HG03378 (cell line): ENCODE results near the gene GRID2.

ENCODE experiments used
- ATAC-seq: cut with Tn5 transposase; IDR thresholded peaks from one replicate; pipeline ENCODE4 v1.9.1; 2021; ENCODE audit warnings: mild to moderate bottlenecking, moderate library complexity; ENCODE audit not compliant: unreplicated experiment

Gene GRID2

DNA sequence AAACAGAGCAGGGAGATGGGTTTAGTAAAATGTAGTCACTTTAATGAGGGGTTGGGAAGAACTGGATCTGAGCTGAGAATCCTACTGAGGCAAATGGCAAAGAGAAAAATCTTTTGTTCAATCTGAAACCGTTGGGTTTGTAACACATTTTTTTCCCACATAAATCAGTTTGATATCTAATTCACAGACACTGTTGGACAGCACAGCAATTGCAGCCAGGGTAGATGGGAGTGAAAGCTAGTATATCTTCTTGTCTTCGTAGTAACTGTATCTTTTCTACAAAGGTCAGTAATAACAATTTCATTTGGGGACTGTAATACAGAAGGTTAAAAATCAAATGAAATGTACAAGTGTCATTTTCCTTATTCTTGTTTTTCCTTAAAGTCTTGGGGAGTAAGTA lies 875.3 kb downstream of the GRID2 start:
- no peak for ATAC-seq

DNA sequence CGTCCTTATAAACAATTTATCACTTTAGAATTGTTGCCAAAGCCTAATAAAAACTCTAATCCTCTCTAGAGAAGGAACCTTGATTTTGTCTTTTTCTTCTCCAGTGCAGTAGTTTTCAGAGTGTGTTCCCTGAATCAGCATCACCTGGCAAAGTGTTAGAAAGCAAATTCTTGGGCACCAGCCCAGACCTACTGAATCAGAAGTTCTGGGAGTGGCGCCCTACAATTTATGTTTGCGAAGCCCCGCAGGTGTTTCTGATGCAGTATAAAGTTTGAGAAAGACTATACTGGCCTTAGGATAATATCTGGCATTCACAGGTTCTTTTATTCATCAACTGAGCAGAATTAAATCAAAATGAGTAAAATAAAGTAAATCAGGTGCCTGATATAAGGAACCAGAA lies 879.0 kb downstream of the GRID2 start:
- ATAC-seq = no peak

DNA sequence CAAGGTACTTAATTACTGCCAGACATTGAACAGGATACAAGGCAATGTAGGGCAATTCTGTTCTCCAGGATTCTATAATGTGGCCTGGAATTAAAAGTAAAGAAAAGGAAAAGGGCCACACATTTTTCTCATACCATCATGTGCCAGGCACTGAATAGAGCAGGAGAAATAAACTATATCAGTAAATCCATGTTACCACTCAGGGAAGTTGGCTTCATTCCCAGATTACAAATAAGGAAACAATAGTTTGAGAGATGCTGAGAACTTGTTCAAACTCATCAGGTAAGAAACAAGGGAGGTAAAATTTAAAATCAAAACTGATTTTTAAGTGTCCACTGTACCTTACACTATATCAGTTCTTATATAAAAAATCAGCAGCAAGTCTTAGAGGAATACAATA lies 879.8 kb downstream of the GRID2 start:
- no peak for ATAC-seq

DNA sequence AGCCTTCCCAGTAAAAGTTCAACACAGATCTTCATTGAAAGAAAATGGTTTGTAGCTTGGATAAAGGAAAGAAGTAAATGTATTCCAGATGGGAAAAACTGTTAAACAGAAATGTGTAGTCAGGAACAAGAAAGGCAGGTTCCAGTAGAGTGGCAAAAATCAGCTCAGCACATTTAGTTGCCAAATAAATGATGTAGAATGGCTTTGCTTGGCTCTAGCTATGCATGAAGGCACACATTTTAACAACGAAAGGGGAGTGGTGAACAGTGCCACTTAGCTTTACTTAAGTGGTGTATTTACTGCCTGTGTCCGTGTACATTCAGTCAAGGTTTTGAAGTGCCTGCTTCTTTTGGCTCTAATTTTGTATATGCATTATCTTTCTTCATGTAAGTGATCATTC lies 880.3 kb downstream of the GRID2 start:
- no peak for ATAC-seq

DNA sequence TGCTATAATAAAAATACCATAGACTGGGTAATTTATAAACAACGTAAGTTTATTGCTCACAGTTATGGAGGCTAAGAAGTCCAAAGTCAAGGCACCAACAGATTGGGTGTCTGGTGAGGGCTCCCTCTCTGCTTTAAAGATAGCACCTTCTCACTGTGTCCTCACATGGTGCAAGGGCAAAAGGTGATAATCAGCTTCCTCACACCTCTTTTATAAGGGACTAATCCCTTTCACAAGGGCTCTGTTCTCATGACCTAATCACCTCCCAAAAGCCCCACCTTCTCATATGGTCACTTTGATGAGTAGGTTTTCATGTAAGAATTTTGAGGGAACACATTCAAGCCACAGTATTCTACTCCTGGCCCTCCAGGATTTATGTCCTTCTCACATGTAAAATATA lies 883.1 kb downstream of the GRID2 start:
- ATAC-seq = no peak

DNA sequence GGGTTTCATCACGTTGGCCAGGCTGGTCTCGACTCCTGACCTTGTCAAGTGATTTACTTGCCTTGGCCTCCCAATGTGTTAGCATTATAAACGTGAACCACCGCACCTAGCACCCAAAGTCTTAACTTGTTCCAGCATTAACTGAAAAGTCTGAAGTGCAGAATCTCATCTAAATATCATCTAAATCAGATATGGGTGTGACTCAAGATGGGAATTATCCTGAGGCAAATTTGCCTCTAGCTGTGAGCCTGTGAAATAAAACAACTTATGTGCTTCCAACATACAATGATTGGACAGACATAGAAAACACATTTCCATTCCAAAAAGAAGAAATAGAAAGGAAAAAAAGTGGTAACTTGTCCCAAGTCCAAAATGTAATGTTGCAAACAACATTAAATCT lies 883.7 kb downstream of the GRID2 start:
- ATAC-seq = no peak

DNA sequence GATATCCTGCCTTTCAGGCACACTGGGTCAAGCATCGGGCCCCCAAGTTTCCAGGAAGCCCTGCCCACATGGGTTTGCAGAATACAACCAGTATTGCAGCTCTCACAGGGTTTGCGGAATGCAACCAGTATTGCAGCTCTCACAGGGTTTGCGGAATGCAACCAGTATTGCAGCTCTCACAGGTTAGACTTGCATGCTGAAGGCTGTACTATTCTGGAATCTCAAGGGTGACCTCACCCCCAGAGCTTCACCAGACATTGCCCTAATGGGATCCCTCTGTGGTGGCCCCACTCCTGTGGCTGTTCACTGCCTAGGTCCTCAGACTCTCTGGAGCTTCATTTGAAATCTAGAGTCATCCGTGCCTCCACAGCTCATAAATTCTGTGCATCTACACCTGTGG lies 884.1 kb downstream of the GRID2 start:
- ATAC-seq = no peak

DNA sequence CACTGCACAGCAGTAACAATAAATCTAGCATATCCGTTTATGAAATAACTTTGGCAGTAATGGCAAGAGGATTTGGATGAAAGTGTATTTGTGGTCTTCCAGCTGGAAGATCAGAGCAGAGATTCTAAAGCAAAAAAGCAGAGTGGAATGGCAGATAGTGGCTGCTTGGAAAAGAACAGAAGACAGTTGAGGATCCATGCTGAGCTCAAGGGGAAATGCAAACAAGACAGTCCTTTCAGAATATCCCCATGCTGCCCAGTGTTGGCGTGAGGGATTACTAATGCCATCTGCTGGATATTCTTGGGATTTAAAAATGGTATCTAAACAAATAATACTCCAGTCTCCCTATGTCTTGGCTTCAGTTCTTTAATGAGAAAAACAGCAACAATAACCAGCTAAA lies 895.7 kb downstream of the GRID2 start:
- no peak for ATAC-seq

DNA sequence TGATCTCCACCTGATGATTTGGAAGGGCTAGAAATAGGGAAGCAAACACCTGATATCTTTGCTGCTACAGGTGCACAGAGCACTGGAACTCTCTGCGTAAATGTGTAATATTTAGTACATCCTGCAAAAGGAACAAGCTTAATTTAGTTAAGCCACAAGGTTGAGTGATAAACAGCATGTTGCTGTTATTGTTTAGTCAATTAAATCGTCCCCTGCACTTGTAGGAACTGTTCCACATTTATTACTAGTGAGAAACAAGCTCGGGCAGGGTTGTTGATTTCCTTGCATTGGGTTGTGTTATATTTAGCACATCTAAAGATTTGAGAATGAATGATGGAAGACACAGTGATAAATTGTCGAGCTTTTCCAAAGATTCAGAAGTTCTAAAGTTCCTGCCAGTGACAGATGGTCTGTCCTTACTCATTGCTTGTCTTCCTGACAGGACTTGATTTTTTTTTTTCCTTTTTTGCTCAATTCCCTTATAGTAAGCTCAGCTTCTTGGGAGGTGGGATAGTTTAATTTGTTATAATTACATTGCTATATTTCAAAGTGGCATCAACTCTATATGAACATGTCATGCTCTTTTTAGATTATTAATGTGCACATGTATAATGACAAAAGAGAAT lies 897.8 kb downstream of the GRID2 start:
- ATAC-seq = no peak

DNA sequence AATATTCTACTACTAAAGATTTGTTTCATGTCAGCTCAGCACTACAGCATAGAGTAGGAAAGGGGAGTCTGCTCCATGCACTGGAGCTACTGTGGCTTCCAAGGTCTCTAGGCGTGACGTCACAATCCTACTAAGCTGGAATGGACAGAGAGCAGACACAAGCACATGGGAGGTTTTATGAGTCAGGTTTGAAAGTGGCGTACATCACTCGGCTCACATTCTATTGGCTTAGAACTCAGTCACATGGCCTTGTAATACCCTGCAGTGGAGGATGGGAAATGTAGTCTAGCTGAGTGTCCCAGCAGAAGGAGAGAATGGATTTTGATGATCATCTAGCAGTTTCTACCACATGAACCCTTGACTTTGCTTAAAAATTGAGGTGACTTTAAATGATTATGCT lies 899.9 kb downstream of the GRID2 start:
- ATAC-seq = no peak

DNA sequence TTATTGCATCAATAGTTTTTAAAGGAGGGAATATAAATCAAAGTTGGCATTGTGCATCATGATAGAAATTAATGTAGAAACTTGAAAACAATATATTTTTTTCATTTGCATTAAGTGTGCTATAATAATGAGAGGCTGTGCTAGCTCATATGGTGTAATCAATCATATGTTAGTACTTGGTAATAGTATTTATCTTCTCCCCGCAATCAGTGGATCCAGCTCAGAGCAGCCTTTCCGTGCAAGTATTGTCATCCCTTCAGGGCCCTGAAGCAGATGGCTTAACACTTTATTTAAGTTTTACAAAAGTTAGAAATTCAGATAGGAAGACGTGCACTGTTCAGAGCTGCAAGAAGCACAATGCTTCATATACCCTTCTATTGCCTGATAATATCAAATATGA lies 908.5 kb downstream of the GRID2 start:
- ATAC-seq = no peak

DNA sequence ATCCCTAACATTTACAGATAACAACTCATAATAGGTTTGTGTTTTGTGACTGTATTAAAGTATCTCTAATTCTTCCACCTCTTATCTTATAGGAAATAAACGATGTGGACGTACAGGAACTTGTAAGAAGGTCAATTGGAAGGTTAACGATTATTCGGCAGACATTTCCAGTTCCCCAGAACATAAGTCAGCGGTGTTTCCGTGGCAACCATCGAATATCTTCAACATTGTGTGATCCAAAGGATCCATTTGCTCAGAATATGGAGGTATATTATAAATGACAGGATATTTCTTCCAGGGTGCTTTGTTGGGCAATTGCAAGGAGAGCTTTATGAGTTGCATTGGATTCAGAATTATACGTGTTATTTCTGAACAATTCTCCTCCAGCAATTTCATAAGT lies 912.9 kb downstream of the GRID2 start:
- ATAC-seq = no peak

DNA sequence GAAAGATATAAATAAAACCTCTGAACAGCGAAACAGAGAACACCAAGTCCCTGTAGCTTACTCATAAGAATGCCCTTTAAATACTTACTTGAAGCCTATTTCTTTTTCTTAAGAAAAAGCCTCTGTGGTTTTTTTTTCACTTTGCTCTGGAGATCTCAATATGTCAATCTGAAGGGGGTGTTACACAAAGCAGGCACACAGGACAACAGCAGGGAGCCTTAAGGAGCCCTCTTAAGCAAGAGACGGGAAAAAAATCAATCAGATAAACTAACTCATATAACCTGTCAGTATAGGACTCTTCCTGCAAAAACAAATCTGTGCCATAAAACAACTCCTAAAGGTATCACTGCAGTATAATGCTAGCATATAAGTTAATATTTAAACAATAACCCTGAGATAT lies 913.7 kb downstream of the GRID2 start:
- ATAC-seq = no peak

DNA sequence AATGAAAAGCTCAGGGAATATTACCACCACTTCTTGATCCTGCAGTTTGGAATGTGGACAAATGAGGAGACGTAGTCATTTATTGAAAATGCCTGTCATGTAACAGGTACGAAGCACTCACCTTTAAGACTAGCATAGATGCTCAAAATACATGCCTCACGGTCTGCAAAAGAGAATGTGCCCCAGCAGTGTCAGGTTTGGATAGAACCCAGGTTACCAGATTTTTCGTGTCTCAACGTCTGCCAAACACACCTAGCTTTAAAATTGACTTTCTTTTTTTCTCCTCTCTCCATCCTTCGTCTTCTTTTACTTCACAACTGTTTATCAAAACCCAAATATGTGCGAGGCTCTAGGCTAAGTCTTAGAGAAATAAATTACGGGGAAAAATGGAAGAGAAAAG lies 918.0 kb downstream of the GRID2 start:
- ATAC-seq = no peak

DNA sequence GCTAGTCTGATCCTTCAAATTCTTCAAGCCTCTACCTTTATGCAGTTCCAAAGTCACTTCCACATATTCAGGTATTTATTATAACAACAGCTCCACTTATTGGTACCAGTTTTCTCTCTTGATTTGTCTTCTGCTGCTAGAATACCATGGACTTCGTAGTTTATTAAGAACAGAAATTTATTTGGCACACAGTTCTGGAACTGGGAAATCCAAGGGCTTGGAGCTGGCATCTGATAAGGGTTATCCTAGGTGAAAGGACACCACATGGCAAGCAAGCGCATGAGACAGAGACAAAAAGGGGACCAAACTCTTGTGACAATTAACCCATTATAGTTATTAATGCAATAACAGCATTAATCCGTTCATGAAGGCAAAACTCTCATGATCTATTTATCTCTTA lies 924.3 kb downstream of the GRID2 start:
- no peak for ATAC-seq

DNA sequence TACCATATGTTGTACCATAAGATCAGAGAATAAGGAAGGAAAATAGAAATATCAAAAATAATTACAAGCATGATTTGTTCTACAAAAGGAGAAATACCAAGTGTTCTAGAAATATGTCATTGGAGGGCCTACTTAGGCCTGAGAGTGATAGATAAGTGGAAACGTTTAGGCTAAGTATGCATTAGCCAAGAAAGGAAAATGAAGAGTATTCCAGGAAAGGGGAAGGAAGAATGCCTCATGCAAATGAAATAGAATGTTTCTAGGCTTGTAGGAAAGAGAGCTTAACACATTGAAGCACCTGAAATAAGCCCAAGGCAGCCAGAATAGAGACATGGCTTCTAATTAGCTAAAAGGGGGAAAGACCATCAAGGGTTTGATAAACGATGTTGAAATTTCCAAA lies 929.1 kb downstream of the GRID2 start:
- no peak for ATAC-seq

DNA sequence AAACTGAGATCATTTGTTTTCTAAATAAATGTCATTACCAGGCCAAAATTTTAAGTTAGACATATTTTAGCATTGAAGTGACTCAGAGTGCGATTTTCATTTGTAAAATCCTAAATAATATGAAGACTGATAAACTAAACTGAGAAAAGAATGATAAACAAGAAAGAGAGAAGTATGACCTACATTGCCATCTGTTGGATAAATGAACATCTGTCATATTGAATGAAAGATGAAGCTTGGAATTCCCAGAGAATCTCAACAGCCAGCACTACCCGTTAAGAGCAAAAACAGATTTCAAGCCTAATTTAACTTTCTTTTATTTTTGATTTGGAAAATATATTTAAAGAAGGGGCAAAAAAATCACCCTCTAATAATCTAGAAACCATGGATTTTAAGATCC lies 933.8 kb downstream of the GRID2 start:
- ATAC-seq = no peak

DNA sequence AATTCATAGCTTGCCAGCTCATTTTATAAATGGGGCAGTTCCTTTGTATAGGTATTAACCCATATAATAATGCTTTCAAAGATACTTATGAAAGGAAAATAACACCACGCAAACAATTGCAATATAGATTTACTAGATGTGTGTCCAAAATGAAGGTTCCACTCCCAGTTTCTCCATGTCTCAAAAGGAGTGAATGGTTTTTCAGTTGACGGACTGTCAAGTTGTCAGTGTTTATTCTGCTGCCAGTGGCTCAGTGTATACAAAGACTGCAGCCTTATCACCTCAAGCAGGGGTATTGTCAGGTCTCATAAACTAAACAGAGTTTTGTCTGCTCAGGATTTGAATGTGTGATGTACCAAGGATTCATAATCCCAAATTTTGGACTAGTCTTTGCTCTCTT lies 939.5 kb downstream of the GRID2 start:
- ATAC-seq = no peak

DNA sequence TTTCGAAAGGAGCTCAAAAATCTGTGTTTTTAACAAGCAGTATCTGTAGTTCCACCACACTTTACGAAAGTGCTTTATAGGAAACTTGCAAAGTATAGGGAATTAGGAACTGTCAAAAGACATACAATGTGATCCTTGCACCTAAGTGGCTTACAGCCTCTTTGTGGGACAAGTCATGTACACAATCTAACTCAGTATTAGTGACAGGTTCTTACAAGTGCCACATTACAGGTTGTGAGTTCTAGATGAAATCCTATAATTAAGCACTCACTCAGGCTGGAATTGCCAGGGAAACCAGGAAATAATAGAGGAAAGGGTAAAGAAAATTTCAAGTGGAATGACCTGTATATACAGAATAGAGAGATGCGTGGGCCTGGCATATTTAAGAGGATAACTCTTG lies 957.4 kb downstream of the GRID2 start:
- ATAC-seq = no peak

DNA sequence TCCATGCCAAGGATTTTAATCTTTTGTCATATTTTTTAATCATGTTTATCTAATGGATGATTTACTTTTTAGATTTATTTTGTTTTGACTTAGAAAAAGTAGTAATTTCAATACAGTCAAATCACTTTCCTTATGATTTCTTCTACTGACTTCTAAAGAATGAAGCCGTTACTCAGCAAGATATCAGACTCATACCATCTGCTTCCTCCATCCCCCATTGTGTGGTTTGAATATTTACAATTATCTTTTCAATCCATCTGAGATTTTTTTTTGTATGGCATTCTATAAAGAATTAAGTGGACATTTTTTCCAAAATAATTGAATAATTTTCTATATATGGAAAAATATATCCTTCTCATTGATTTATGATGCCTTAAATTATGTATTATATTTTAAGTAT lies 959.4 kb downstream of the GRID2 start:
- ATAC-seq = no peak

DNA sequence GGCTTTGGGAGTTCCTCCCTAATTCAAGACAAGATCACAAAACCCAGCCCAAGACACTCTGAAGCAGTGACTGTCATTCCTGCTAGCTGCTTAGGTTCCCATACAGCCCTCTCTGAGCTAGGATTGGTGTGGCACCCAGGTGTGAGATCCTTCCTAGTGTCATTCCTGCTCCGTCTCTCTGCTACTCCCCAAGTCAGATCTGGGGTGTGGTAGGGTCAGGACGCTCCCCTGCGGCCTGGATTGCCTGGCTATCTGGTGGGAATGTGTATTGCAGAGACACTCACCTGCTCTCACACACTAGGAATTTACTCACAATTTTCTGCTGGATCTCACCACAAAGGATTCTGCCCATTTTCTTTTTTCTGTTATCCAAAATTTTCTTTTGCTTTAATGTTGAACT lies 964.0 kb downstream of the GRID2 start:
- no peak for ATAC-seq

DNA sequence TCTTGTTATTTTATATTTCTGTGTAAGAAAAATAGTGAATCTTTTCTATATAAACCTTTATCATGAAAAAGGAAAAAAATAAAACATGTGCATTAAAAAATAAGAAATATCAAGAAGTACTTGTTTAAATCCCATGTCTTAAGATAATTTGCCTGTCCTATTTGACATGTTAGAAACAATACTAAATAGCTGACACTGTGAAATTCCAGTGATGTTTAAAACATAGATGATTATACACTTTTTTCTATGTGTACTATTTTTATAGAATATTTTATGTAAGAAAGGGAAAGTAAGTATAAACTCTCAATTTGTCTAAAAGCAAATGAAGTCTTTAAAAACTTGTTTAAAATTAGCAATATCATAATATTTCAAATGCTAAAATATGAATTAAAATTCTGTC lies 981.6 kb downstream of the GRID2 start:
- ATAC-seq = no peak

DNA sequence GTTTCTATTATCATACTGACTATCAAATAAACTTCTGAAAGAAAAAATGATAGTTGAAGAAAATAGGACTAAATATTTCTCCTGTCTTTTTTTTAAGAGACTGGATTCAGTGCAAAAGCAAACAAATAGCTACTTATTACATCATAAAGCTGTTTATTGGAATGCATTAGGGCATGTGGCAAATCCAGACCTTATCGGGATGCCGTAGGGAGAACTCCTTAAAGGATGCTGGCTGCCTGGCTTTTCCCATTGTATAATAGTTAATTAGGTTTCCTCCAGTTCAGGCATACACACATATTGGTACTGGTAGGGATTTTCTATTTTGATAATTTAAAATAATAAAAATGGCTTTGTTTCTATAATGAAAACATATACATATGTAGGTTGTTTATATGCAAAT lies 985.5 kb downstream of the GRID2 start:
- no peak for ATAC-seq

DNA sequence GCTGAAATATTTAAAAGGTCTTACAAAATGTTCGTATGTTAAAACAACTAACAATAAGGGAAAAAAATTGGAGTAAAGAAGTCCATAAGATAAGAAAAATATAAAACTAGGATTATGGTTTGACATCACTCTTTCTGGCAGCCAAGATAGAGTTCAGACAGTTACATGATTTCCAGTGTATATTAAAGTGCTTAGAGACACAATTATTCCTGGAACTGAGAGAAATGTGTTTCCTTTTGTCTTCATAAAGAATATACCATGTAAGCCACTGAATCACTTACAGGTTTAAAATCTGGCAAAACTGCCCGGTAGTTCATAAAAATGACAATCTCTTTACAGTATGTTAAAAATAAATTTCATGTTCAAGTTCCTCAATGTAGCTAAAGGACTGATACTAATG lies 986.1 kb downstream of the GRID2 start:
- ATAC-seq = no peak
